ENCODE data around the gene COBL. TPM values are rescaled to one million over a fixed set of nuclear protein-coding genes. Genes with fewer than 3 reads are reported as not detected.

Gene COBL
- total and polyA plus RNA-seq, 2 of the 8 experiments (the other 6 are each of a cell fraction or from before 2014, with no cell fraction given) = 13.8 to 40.4 TPM

DNA sequence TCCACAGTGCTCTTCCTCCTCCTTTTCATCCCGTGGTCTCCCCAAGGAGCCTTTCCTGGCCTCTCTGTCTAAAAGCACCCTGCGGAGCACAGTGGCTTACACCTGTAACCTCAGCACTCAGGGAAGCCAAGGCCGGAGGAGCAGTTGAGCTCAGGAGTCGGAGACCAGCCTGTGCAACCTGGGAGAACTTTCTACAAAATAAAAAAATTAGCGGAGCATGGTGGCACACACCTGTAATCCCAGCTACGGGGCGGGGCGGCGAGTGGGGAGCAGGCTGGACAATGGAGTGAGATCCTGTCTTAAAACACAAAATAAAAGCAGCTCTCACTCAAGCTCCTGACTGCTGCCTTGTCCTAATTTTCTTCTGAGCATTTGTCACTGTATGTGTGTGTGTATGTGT is 1.4 kb upstream of the COBL start:
- peaks cover 0 to 26% of the 10 kb centered on the region in 2 experiments; a peak in 2 of 4 replicates for H3K79me2 ChIP-seq (ENCODE audit: control insufficient read depth in 1 of 2, insufficient read depth in 2 of 2, low read length in 2 of 2)
- H3K9me3 ChIP-seq (ENCODE audit: insufficient read depth in 2 of 2, low read depth in 1 of 2, low read length in 1 of 2) = no peaks in the 10 kb centered on the region
- FAIRE-seq (no peak), DNase-seq (ENCODE audit: low read depth in 1 of 2, low spot score in 2 of 2) (peak in 1 of 2 experiments; percentile 48)
- H2BK12ac ChIP-seq (ENCODE audit: low read depth, low read length) = 0 out of 2 replicates have a peak overlapping the region, but pooled peaks have one; percentile 80
- WGBS, 2 experiments (ENCODE audit: extremely low coverage in 1 of 2, insufficient coverage in 1 of 2, insufficient read length in 1 of 2, insufficient replicate concordance in 2 of 2, low coverage in 1 of 2, low lambda C conversion rate in 2 of 2, missing lambda C conversion rate in 1 of 2) = 74% methylated on average over 9 of the region's 9 CpGs; no CpG with 5 or more reads in 1 of the 2 experiments
- 0 out of 2 replicates have a peak, but pooled peaks cover 2% of the 10 kb centered on the region for H3K79me1 ChIP-seq (ENCODE audit: low read depth, low read length)
- no peak overlapping the region for H3K14ac ChIP-seq (ENCODE audit: insufficient read length)
- no peak overlapping the region for H3K27ac ChIP-seq (ENCODE audit: low read depth, low read length)
- H3K56ac ChIP-seq (replicated peaks; ENCODE audit: insufficient read length, low read depth, low read length) = no peak overlapping the region
- H4K5ac ChIP-seq (ENCODE audit: insufficient read length, low read depth, low read length) = no peak overlapping the region
- H3K4me1 ChIP-seq (replicated peaks in 1 of 4; ENCODE audit: control insufficient read depth in 3 of 4, insufficient read depth in 4 of 4, low read length in 3 of 4) = peaks cover 6 to 23% (median 13%) of the 10 kb centered on the region in 4 experiments
- no peak overlapping the region for H2BK120ac ChIP-seq (replicated peaks; ENCODE audit: low read depth, low read length)
- no peak overlapping the region for H2AK5ac ChIP-seq (ENCODE audit: low read depth, low read length)
- H3K4me2 ChIP-seq (ENCODE audit: insufficient read depth in 1 of 2, low read depth in 2 of 2, low read length in 2 of 2) = peak overlapping the region; percentile 83
- no peak overlapping the region for H4K91ac ChIP-seq (replicated peaks; ENCODE audit: insufficient read length, low read length)
- peak overlapping the region; percentile 71 to 78 (median 73); a peak in 6 of 8 replicates for H3K4me3 ChIP-seq (ENCODE audit: extremely low read depth in 1 of 4, insufficient read depth in 2 of 4, low read depth in 3 of 4, low read length in 4 of 4)
- H4K8ac ChIP-seq (ENCODE audit: extremely low read depth, insufficient read depth, low read length) = no peak overlapping the region
- no peak overlapping the region for H2AFZ ChIP-seq (ENCODE audit: low read length)
- peak overlapping the region; percentile 32; the same call in 1 of the 2 replicates for H2BK5ac ChIP-seq (ENCODE audit: low read depth, low read length)
- H3K23me2 ChIP-seq (ENCODE audit: low read depth, low read length) = peaks cover 13% of the 10 kb centered on the region
- H3K9ac ChIP-seq (replicated peaks in 1 of 4; ENCODE audit: extremely low read depth in 1 of 4, low read depth in 3 of 4, low read length in 3 of 4) = no peak overlapping the region
- peaks cover 0 to 5% of the 10 kb centered on the region in 2 experiments for H4K20me1 ChIP-seq (replicated peaks in 1 of 2; ENCODE audit: control insufficient read depth in 1 of 2, insufficient read depth in 2 of 2, low read length in 2 of 2)
- ChIA-PET CTCF (ENCODE audit: partially characterized antibody) (interaction anchor here (0.8 to 2.0 kb wide), 6 partner anchors 9 to 579 kb away, joined by 3 to 8 read pairs (median 3); no protein-coding TSS in a partner anchor), POLR2A (ENCODE audit: partially characterized antibody) (interaction anchor here (0.8 to 1.6 kb wide), 5 partner anchors 9 to 36 kb away, joined by 3 to 14 read pairs (median 3); no protein-coding TSS in a partner anchor)
- H3K4ac ChIP-seq (replicated peaks; ENCODE audit: insufficient read length, low read depth, low read length) = no peak overlapping the region
- peak overlapping the region; percentile 56; the same call in 1 of the 2 replicates for H3K18ac ChIP-seq (ENCODE audit: extremely low read depth, low read length)
- no peak overlapping the region for H2BK20ac ChIP-seq (ENCODE audit: low read length)
- no peaks in the 10 kb centered on the region for H3K36me3 ChIP-seq (ENCODE audit: control insufficient read depth in 2 of 4, insufficient read depth in 4 of 4, low read length in 3 of 4)
- H2BK15ac ChIP-seq (ENCODE audit: low read length) = 0 out of 2 replicates have a peak overlapping the region, but pooled peaks have one; percentile 50
- H3K23ac ChIP-seq (ENCODE audit: insufficient read length) = no peak overlapping the region
- peaks cover 0 to 4% (median 1%) of the 10 kb centered on the region in 4 experiments; a peak in 4 of 7 replicates for H3K27me3 ChIP-seq (replicated peaks in 1 of 4; ENCODE audit: control insufficient read depth in 3 of 4, extremely low read depth in 1 of 4, insufficient read depth in 3 of 4, low read length in 3 of 4)
- TF ChIP-seq BACH1 (IDR thresholded peaks at IDR 0.05; ENCODE audit: low read length) (no peak), MAFK (IDR thresholded peaks at IDR 0.05; ENCODE audit: low read depth, low read length) (no peak), BCL11A (IDR thresholded peaks at IDR 0.05; ENCODE audit: low read depth in 2 of 2, low read length in 2 of 2) (no peak), BRCA1 (IDR thresholded peaks at IDR 0.05; ENCODE audit: low read depth, low read length) (no peak), POU5F1 (IDR thresholded peaks at IDR 0.05; ENCODE audit: low read depth, low read length) (no peak), SP1 (IDR thresholded peaks at IDR 0.05; ENCODE audit: low read depth, low read length) (no peak), CBX8 (IDR thresholded peaks at IDR 0.05; ENCODE audit: borderline replicate concordance, low read depth, low read length) (no peak), SIX5 (IDR thresholded peaks at IDR 0.05; ENCODE audit: low read depth, low read length) (no peak)
- TF ChIP-seq, protein P1, sequence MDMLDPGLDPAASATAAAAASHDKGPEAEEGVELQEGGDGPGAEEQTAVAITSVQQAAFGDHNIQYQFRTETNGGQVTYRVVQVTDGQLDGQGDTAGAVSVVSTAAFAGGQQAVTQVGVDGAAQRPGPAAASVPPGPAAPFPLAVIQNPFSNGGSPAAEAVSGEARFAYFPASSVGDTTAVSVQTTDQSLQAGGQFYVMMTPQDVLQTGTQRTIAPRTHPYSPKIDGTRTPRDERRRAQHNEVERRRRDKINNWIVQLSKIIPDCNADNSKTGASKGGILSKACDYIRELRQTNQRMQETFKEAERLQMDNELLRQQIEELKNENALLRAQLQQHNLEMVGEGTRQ (IDR thresholded peaks at IDR 0.05; ENCODE audit: low read length) = no peak
- TF ChIP-seq, protein P2, sequence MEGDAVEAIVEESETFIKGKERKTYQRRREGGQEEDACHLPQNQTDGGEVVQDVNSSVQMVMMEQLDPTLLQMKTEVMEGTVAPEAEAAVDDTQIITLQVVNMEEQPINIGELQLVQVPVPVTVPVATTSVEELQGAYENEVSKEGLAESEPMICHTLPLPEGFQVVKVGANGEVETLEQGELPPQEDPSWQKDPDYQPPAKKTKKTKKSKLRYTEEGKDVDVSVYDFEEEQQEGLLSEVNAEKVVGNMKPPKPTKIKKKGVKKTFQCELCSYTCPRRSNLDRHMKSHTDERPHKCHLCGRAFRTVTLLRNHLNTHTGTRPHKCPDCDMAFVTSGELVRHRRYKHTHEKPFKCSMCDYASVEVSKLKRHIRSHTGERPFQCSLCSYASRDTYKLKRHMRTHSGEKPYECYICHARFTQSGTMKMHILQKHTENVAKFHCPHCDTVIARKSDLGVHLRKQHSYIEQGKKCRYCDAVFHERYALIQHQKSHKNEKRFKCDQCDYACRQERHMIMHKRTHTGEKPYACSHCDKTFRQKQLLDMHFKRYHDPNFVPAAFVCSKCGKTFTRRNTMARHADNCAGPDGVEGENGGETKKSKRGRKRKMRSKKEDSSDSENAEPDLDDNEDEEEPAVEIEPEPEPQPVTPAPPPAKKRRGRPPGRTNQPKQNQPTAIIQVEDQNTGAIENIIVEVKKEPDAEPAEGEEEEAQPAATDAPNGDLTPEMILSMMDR (IDR thresholded peaks at IDR 0.05; ENCODE audit: control extremely low read depth in 1 of 3, insufficient read depth in 1 of 3, low read depth in 1 of 3, low read length in 3 of 3) = no peak
